ENCODE measurements around the gene PHF5A. TPM values are rescaled to one million over a fixed set of nuclear protein-coding genes. Genes with fewer than 3 reads are reported as not detected.

PHF5A gene
- total and polyA plus RNA-seq, 10 donors, result 29.6 to 67.5 (median 37.4) TPM

GRCh38 chr22:41415554-41415953 lies 52.9 kb downstream of the PHF5A start:
- WGBS, 5 donors, result 74 to 94% (median 92%) methylated on average over 4 of the region's 4 CpGs
- Histone ChIP-seq H3K27me3 (replicated peaks in 1 of 7) (no peaks in the 10 kb centered on the region), H3K36me3 (peaks cover 0 to 7% (median 0%) of the 10 kb centered on the region in 6 donors), H3K4me3 (peak overlapping the region in 4 of 8 donors; percentile 66 to 89 (median 72)), H3K4me1 (peaks cover 40 to 84% (median 71%) of the 10 kb centered on the region in 6 donors), H3K27ac (peak overlapping the region in 7 of 8 donors; percentile 19 to 100 (median 100)), H3K9me3 (no peaks in the 10 kb centered on the region)
- TF ChIP-seq, protein P1, sequence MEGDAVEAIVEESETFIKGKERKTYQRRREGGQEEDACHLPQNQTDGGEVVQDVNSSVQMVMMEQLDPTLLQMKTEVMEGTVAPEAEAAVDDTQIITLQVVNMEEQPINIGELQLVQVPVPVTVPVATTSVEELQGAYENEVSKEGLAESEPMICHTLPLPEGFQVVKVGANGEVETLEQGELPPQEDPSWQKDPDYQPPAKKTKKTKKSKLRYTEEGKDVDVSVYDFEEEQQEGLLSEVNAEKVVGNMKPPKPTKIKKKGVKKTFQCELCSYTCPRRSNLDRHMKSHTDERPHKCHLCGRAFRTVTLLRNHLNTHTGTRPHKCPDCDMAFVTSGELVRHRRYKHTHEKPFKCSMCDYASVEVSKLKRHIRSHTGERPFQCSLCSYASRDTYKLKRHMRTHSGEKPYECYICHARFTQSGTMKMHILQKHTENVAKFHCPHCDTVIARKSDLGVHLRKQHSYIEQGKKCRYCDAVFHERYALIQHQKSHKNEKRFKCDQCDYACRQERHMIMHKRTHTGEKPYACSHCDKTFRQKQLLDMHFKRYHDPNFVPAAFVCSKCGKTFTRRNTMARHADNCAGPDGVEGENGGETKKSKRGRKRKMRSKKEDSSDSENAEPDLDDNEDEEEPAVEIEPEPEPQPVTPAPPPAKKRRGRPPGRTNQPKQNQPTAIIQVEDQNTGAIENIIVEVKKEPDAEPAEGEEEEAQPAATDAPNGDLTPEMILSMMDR (IDR thresholded peaks at IDR 0.05 in 8 of 11, conservative IDR thresholded peaks at IDR 0.05 in 3 of 11), result no peak
- intact Hi-C loops (cut with DNase I; ENCODE audit: low total_unique reads), result no loop called here
- no peak for DNase-seq

GRCh38 chr22:41411021-41411851 lies 57.3 kb downstream of the PHF5A start:
- H3K4me1 ChIP-seq, result peaks cover 30 to 59% (median 47%) of the 10 kb centered on the region in 6 donors
- H3K27me3 ChIP-seq (replicated peaks in 1 of 7), result no peaks in the 10 kb centered on the region
- no peaks in the 10 kb centered on the region for H3K9me3 ChIP-seq
- no peaks in the 10 kb centered on the region for H3K36me3 ChIP-seq
- peak overlapping the region; percentile 99 to 100 (median 100) for H3K27ac ChIP-seq
- H3K4me3 ChIP-seq, result peak overlapping the region in 1 of 8 donors; percentile 1
- intact Hi-C loops (cut with DNase I; ENCODE audit: low total_unique reads), result no loop called here
- TF ChIP-seq POLR2AphosphoS5 (IDR thresholded peaks at IDR 0.05) (peak; percentile 11 to 78 (median 70)), POLR2A (IDR thresholded peaks at IDR 0.05) (no peak)
- TF ChIP-seq, protein P1 (IDR thresholded peaks at IDR 0.05 in 8 of 11, conservative IDR thresholded peaks at IDR 0.05 in 3 of 11), result no peak
- 79 to 94% (median 87%) methylated on average over 10 to 11 of the region's 11 CpGs for WGBS, 5 donors
- DNase-seq, result no peak

- Histone ChIP-seq H3K27ac (peak overlapping the region in 6 of 8 donors; percentile 8 to 100 (median 100)), H3K36me3 (no peaks in the 10 kb centered on the region), H3K4me3 (no peak overlapping the region), H3K9me3 (no peaks in the 10 kb centered on the region), H3K4me1 (peaks cover 24 to 51% (median 42%) of the 10 kb centered on the region in 6 donors), H3K27me3 (replicated peaks in 1 of 7) (no peaks in the 10 kb centered on the region)
- intact Hi-C loops (cut with DNase I; ENCODE audit: low total_unique reads), result no loop called here
- WGBS, 5 donors, result 61 to 80% (median 73%) methylated on average over 6 to 7 of the region's 7 CpGs
- TF ChIP-seq POLR2A (IDR thresholded peaks at IDR 0.05) (no peak), POLR2AphosphoS5 (IDR thresholded peaks at IDR 0.05) (peak in 1 of 3 donors; percentile 27)
- TF ChIP-seq, protein P1 (IDR thresholded peaks at IDR 0.05 in 8 of 11, conservative IDR thresholded peaks at IDR 0.05 in 3 of 11), result no peak
- DNase-seq, result no peak
These were observed 58.2 kb downstream of the PHF5A start for GRCh38 chr22:41410311-41410751.

Other genes with a start within 250 kb of the PHF5A start
- gene CHADL, start 227.8 kb downstream of the PHF5A start, total RNA-seq, result 1 to 10 TPM in 4 of 7 donors, under 1 TPM in 2, not detected in 1; 0.40 to 2.2 (median 1.2) TPM
- 1 to 10 TPM in 1 of 3 donors, under 1 TPM in 2; 0.89 to 1.3 (median 0.96) TPM for gene CHADL, start 227.8 kb downstream of the PHF5A start, polyA plus RNA-seq
- gene RANGAP1, start 182.5 kb downstream of the PHF5A start, total RNA-seq, result 10 to 100 TPM; 36.6 to 53.4 (median 43.7) TPM
- 10 to 100 TPM; 26.8 to 52.8 (median 29.0) TPM for gene RANGAP1, start 182.5 kb downstream of the PHF5A start, polyA plus RNA-seq
- 10 to 100 TPM; 38.7 to 59.1 (median 53.7) TPM for gene ZC3H7B, start 167.2 kb downstream of the PHF5A start, total RNA-seq
- 10 to 100 TPM; 10.5 to 34.2 (median 11.8) TPM for gene ZC3H7B, start 167.2 kb downstream of the PHF5A start, polyA plus RNA-seq
- gene TEF, start 86.8 kb downstream of the PHF5A start, total RNA-seq, result 10 to 100 TPM in 6 of 7 donors, 1 to 10 TPM in 1; 7.6 to 29.9 (median 13.6) TPM
- 1 to 10 TPM; 2.2 to 7.6 (median 3.0) TPM for gene TEF, start 86.8 kb downstream of the PHF5A start, polyA plus RNA-seq
- gene TOB2, start 21.9 kb downstream of the PHF5A start, total RNA-seq, result 10 to 100 TPM; 30.9 to 52.4 (median 44.8) TPM
- gene TOB2, start 21.9 kb downstream of the PHF5A start, polyA plus RNA-seq, result 10 to 100 TPM in 1 of 3 donors, 1 to 10 TPM in 2; 7.5 to 17.1 (median 8.9) TPM
- gene ACO2, start 425 bp upstream of the PHF5A start, total RNA-seq, result 10 to 100 TPM; 51.7 to 82.0 (median 76.2) TPM
- 10 to 100 TPM; 21.4 to 31.7 (median 25.5) TPM for gene ACO2, start 425 bp upstream of the PHF5A start, polyA plus RNA-seq
- gene POLR3H, start 75.8 kb upstream of the PHF5A start, total RNA-seq, result 10 to 100 TPM; 14.4 to 30.9 (median 22.4) TPM
- gene POLR3H, start 75.8 kb upstream of the PHF5A start, polyA plus RNA-seq, result 10 to 100 TPM; 12.6 to 24.3 (median 14.6) TPM
- under 1 TPM in 4 of 7 donors, not detected in 3; 0.19 to 0.73 (median 0.28) TPM for gene CSDC2, start 92.3 kb upstream of the PHF5A start, total RNA-seq
- gene CSDC2, start 92.3 kb upstream of the PHF5A start, polyA plus RNA-seq, result under 1 TPM; 0.37 to 0.73 (median 0.58) TPM
- 10 to 100 TPM; 15.1 to 25.0 (median 15.9) TPM for gene PMM1, start 121.1 kb upstream of the PHF5A start, total RNA-seq
- 10 to 100 TPM; 18.9 to 20.2 (median 20.2) TPM for gene PMM1, start 121.1 kb upstream of the PHF5A start, polyA plus RNA-seq
- 10 to 100 TPM; 17.5 to 29.8 (median 24.5) TPM for gene DESI1, start 152.4 kb upstream of the PHF5A start, total RNA-seq
- 10 to 100 TPM in 1 of 3 donors, 1 to 10 TPM in 2; 8.1 to 13.5 (median 9.8) TPM for gene DESI1, start 152.4 kb upstream of the PHF5A start, polyA plus RNA-seq
- gene XRCC6, start 152.6 kb upstream of the PHF5A start, total RNA-seq, result 100 to 1,000 TPM; 122 to 183 (median 156) TPM
- 100 to 1,000 TPM in 2 of 3 donors, 10 to 100 TPM in 1; 93.6 to 129 (median 128) TPM for gene XRCC6, start 152.6 kb upstream of the PHF5A start, polyA plus RNA-seq
- 100 to 1,000 TPM in 5 of 7 donors, 10 to 100 TPM in 2; 89.0 to 116 (median 106) TPM for gene SNU13, start 220.2 kb upstream of the PHF5A start, total RNA-seq
- 100 to 1,000 TPM; 118 to 165 (median 161) TPM for gene SNU13, start 220.2 kb upstream of the PHF5A start, polyA plus RNA-seq
- 10 to 100 TPM; 17.7 to 56.5 (median 26.9) TPM for gene MEI1, start 230.8 kb upstream of the PHF5A start, total RNA-seq
- 10 to 100 TPM; 19.9 to 22.6 (median 21.5) TPM for gene MEI1, start 230.8 kb upstream of the PHF5A start, polyA plus RNA-seq

All from spleen (tissue), 11 donors.